HepG2 (cell line): ENCODE results near the gene S1PR2. TPM values are rescaled to one million over a fixed set of nuclear protein-coding genes. Genes with fewer than 3 reads are reported as not detected.

Experiments
- NFAT5 ChIP-seq: sonication (generic); formaldehyde crosslinking; IDR thresholded peaks from 2 replicates; pipeline ENCODE4 v1.4.0; 2020; ENCODE audit warnings: missing genetic modification reagents
- SYNCRIP ChIP-seq: fragments of 200-400 bp; formaldehyde crosslinking; IDR thresholded peaks from 2 replicates; pipeline ENCODE4 v1.6.1; 2018; ENCODE audit warnings: mild to moderate bottlenecking, low read depth, low read length; ENCODE audit not compliant: insufficient read depth
- THYN1 ChIP-seq: sonication (generic); formaldehyde crosslinking; IDR thresholded peaks from 2 replicates; pipeline ENCODE4 v1.8.1; 2023; ENCODE audit warnings: low read depth, mild to moderate bottlenecking, moderate library complexity, missing genetic modification reagents, borderline replicate concordance
- ZBTB43 ChIP-seq: sonication (generic); formaldehyde crosslinking; conservative IDR thresholded peaks from 2 replicates; pipeline ENCODE4 v1.4.0; 2020; ENCODE audit warnings: missing genetic modification reagents
- ZNF318 ChIP-seq: sonication (generic); formaldehyde crosslinking; IDR thresholded peaks from 2 replicates; pipeline ENCODE4 v1.4.0; 2020; ENCODE audit warnings: mild to moderate bottlenecking, missing genetic modification reagents
- ZNF597 ChIP-seq: sonication (generic); formaldehyde crosslinking; IDR thresholded peaks from 2 replicates; pipeline ENCODE4 v1.5.0; 2020; ENCODE audit warnings: missing genetic modification reagents
- polyA plus RNA-seq, 8 experiments: library from polyadenylated mRNA; depleted of rRNA in 3 of 8; stranded (reverse) in 7 of 8; unstranded in 1 of 8; fragments of >200 nt; fragmentation: Illumina TruSeq in 4 of 8; extraction: Trizol in 4 of 8; gene quantifications; 2 replicates each; pipeline versions ENCODE4 v1.2.1 to v1.2.3, GENCODE V29; 2011 to 2016; ENCODE audit warnings: low read depth in 4 of 8, missing spikeins in 1 of 8, mixed read lengths in 1 of 8; ENCODE audit not compliant: insufficient read depth in 1 of 8
- total RNA-seq, 5 experiments: library from RNA; depleted of rRNA; stranded (reverse); fragments of >200 nt; fragmentation: Illumina TruSeq; extraction: Trizol; gene quantifications; 2 replicates each; pipeline ENCODE4 v1.2.3, GENCODE V29; 2016; ENCODE audit warnings: low read depth in 1 of 5

The S1PR2 gene
- total and polyA plus RNA-seq, 2 of the 13 experiments (the other 11 are each of a cell fraction or from before 2014, with no cell fraction given) = 0.91 to 1.3 TPM

- TF ChIP-seq ZNF318 (CRISPR knock-in tag) (no peak), SYNCRIP (no peak), NFAT5 (0 out of 2 replicates have a peak, but pooled peaks have one; percentile 66), ZBTB43 (peak; percentile 67; the same call in 1 of the 2 replicates), THYN1 (CRISPR knock-in tag) (no peak), ZNF597 (no peak)
These were observed 20.9 kb upstream of the S1PR2 start, which contains the start of gene MRPL4 (continued) for GRCh38 chr19:10251792-10252694.
